Left ventricle myocardium inferior (tissue), 1 donor: ENCODE data around the gene CNOT3. TPM values are rescaled to one million over a fixed set of nuclear protein-coding genes. Genes with fewer than 3 reads are reported as not detected.

Source experiments
- DNase-seq: peaks from one replicate; pipeline ENCODE4 v3.0.0-alpha.2; 2020
- H3K27ac ChIP-seq: fragments of 200-600 bp; replicated peaks from 2 replicates; pipeline ENCODE4 v1.8.0; 2021
- H3K27me3 ChIP-seq: fragments of 200-600 bp; 2 replicates; pipeline ENCODE4 v1.8.0; 2021; ENCODE audit warnings: low read depth
- H3K36me3 ChIP-seq: fragments of 200-600 bp; 2 replicates; pipeline ENCODE4 v1.8.0; 2021
- H3K4me1 ChIP-seq: fragments of 200-600 bp; 2 replicates; pipeline ENCODE4 v1.8.0; 2021
- H3K4me3 ChIP-seq: fragments of 200-600 bp; 2 replicates; pipeline ENCODE4 v1.8.0; 2021; ENCODE audit warnings: mild to moderate bottlenecking, moderate library complexity
- H3K9me3 ChIP-seq: fragments of 200-600 bp; replicated peaks from 2 replicates; pipeline ENCODE4 v1.8.0; 2021
- intact Hi-C: fragments of 100-400 bp; cut with micrococcal nuclease; formaldehyde crosslinking; loops from one replicate; pipeline ENCODE4 v1.11.0; 2022
- total RNA-seq: library from RNA; stranded (reverse); fragmentation: NEBNext Ultra II Directional; extraction: Animal tissue kit (Norgen Biotek cat#: 25700); gene quantifications from one replicate; pipeline ENCODE4 v1.2.1, GENCODE V29; 2021
- TF ChIP-seq, protein P1 (sequence below): fragments of 200-600 bp; IDR thresholded peaks from 2 replicates; pipeline ENCODE4 v1.8.0; 2021; ENCODE audit warnings: antibody characterized with exemption, mild to moderate bottlenecking, borderline replicate concordance
- donor health status: DM: no; HTN: yes; CAD: no; lungs with severe emphysema.

Gene CNOT3
- total RNA-seq, 1 donor from 2014 or later: 19.5 TPM

DNA sequence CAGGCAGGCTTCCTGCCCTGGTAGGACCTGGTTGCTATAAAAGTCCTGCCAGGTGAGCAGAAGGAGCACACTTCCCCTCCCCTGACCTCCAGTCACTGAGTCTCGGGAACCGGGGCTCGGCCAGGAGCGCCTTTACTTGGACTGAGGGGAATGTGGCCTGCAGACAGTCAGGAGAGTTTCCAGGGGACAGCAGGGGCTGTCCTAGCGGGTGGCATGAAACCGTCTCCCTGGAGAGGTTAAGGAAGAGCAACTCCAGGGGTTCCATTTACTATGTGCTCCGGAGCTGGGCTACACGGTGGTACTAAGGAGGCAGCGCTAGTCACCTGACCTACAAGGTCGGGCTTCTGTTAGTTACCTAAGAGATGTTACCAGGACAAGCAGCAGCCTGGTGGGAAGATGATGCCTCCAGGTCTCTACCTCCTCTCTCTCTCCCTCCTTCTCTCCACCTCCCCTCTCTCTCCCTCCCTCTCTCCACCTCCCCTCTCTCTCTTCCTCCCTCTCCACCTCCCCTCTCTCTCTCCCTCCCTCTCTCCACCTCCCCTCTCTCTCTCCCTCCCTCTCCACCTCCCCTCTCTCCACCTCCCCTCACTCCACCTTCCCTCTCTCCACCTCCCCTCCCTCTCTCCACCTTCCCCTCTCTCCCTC, 4.1 kb upstream of the CNOT3 start:
- DNase-seq: no peak
- H3K27me3 ChIP-seq: no peaks in the 10 kb centered on the region
- intact Hi-C loops: no loop called here
- no peak overlapping the region for H3K4me3 ChIP-seq
- H3K27ac ChIP-seq: no peak overlapping the region
- H3K36me3 ChIP-seq: peaks cover 30% of the 10 kb centered on the region
- TF ChIP-seq, protein P1, sequence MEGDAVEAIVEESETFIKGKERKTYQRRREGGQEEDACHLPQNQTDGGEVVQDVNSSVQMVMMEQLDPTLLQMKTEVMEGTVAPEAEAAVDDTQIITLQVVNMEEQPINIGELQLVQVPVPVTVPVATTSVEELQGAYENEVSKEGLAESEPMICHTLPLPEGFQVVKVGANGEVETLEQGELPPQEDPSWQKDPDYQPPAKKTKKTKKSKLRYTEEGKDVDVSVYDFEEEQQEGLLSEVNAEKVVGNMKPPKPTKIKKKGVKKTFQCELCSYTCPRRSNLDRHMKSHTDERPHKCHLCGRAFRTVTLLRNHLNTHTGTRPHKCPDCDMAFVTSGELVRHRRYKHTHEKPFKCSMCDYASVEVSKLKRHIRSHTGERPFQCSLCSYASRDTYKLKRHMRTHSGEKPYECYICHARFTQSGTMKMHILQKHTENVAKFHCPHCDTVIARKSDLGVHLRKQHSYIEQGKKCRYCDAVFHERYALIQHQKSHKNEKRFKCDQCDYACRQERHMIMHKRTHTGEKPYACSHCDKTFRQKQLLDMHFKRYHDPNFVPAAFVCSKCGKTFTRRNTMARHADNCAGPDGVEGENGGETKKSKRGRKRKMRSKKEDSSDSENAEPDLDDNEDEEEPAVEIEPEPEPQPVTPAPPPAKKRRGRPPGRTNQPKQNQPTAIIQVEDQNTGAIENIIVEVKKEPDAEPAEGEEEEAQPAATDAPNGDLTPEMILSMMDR: no peak
- peaks cover 21% of the 10 kb centered on the region for H3K4me1 ChIP-seq
- H3K9me3 ChIP-seq: no peaks in the 10 kb centered on the region

DNA sequence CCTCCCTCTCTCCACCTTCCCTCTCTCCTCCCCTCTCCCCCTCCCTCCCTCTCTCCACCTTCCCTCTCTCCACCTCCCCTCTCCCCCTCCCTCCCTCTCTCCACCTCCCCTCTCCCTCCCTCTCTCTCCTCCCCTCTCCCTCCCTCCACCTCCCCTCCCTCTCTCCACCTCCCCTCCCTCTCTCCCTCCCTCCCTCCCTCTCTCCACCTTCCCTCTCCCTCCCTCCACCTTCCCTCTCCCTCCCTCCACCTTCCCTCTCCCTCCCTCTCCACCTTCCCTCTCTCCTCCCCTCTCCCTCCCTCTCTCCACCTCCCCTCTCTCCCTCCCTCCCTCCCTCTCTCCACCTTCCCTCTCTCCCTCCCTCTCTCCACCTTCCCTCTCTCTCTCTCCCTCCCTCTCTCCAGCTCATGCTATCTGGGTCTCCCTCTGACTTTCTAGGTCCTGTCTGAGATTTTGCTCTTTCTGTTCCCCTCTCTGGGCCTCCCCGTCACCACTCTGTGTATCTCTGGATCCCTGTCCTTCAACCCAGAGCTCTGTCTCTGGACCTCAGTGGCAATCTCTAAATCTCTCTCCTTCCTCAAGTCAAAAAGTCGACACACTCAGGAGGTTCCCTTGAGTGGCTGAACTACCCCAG, 3.5 kb upstream of the CNOT3 start:
- Histone ChIP-seq H3K36me3 (peaks cover 23% of the 10 kb centered on the region), H3K9me3 (no peaks in the 10 kb centered on the region), H3K27ac (no peak overlapping the region), H3K4me1 (peaks cover 27% of the 10 kb centered on the region), H3K4me3 (no peak overlapping the region), H3K27me3 (no peaks in the 10 kb centered on the region)
- DNase-seq: no peak
- TF ChIP-seq, protein P1: no peak
- intact Hi-C loops: no loop called here

DNA sequence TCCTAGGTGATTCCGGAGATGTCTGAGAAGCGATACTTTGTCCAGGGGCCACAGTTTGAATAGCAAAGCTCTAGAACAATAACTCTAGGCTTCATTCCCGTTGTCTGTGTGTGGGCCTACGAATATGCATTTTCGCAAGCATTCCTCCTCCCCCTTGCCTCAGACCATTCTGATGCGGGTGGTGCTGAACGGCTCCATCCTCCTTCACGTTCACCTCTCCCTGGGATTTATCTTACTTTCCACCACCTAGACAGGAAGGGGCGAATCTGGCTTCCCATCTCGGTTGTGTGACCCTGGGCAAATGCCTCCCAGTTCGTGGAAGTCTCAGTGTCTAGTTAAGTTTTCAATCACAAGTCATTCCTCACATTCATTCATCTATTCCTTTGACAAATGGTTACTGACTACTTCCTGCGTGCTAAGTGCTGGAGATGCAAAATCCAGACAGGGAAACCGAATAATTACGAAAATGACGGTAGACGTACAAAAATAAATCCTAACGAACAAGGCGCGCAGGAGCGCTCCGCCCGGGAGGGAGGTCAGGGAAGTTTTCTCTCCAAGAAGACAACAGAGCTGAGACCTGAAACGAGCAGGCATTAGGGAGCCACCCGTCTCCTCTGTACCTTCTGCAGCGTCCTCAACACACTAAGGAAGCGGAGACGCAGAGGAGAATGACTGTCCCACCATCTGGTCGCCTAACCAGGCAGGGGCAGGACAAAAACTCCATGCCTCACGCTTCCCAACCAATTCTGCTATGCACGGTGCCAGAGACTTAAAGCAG, 1.3 kb upstream of the CNOT3 start:
- Histone ChIP-seq H3K36me3 (peaks cover 8% of the 10 kb centered on the region), H3K27me3 (no peaks in the 10 kb centered on the region), H3K9me3 (no peaks in the 10 kb centered on the region), H3K4me1 (peaks cover 49% of the 10 kb centered on the region), H3K27ac (peak overlapping the region; percentile 73), H3K4me3 (peak overlapping the region; percentile 70)
- intact Hi-C loops: no loop called here
- no peak for DNase-seq
- TF ChIP-seq, protein P1: no peak

DNA sequence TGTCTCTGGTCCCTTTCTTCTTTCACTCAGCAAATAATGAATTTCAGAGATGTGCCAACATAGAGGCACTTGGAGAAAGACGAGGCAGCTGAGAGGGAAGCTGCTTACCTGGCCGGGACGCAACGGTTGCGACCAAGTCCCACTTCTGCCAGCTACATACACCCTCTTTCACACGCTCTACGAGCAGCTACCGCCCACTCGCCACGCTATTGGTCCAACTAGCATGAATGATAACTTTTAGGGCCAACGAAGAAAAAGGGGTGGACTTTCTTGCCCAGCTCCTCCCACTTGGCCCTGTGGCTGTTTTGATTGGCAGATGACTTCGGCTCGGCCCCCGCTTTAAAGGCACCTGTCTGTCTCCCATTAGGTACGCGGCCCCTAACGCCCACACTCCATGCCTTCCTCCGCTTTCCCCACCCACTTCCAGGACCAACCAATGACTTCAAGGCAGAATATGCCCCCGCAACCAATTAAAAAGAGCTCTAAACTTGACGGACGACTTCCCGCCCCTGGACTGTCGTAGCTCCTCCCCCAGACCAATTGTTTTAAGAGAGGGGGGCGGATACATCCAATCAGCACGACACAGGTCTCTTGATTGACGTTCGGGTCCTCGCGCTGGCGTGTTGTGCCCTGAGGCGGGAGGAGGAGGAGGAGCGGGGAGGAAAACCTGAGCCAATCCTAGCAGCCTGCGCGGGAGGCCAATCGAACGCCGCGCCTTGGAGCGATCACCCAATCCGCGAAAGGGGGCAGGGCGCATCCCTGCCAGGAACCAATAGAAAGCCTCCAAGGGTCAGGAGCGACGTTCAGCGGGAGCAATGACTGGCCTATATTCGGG, 481 bp upstream of the CNOT3 start:
- DNase-seq: peak; percentile 99
- peak overlapping the region; percentile 97 for H3K27ac ChIP-seq
- TF ChIP-seq, protein P1: no peak
- H3K9me3 ChIP-seq: no peaks in the 10 kb centered on the region
- no peaks in the 10 kb centered on the region for H3K27me3 ChIP-seq
- intact Hi-C loops: no loop called here
- peaks cover under 1% of the 10 kb centered on the region for H3K36me3 ChIP-seq
- peak overlapping the region; percentile 99 for H3K4me3 ChIP-seq
- H3K4me1 ChIP-seq: peaks cover 57% of the 10 kb centered on the region
